Keratinocyte (primary cell): Measurements from ENCODE around the gene CCDC34. TPM values are rescaled to one million over a fixed set of nuclear protein-coding genes. Genes with fewer than 3 reads are reported as not detected.

Source experiments
- DNase-seq: peaks from one replicate; pipeline ENCODE4 v3.0.0-alpha.2; 2011; ENCODE audit warnings: low read depth, missing footprints, low spot score
- FAIRE-seq: peaks from 2 replicates; lab custom pipeline; 2011; peaks lifted over from hg19 to GRCh38; lab: Jason Lieb, UNC
- H2AFZ ChIP-seq: 2 replicates; pipeline ENCODE4 v1.6.0; 2012; ENCODE audit warnings: low read length, control low read depth, inconsistent platforms; ENCODE audit not compliant: control insufficient read depth
- H3K27ac ChIP-seq: 2 replicates; pipeline ENCODE4 v1.5.1; 2011; ENCODE audit warnings: low read length; ENCODE audit not compliant: control insufficient read depth, insufficient read depth
- H3K27me3 ChIP-seq: 3 replicates; pipeline ENCODE4 v1.6.0; 2011; ENCODE audit warnings: low read length; ENCODE audit not compliant: control insufficient read depth, insufficient read depth; ENCODE audit errors: extremely low read depth
- H3K36me3 ChIP-seq, 2 experiments: 2 replicates in 1 of 2; 3 replicates in 1 of 2; pipeline ENCODE4 v1.5.1; 2011; ENCODE audit warnings: low read length in 2 of 2, mild to moderate bottlenecking in 1 of 2; ENCODE audit not compliant: control insufficient read depth in 2 of 2, insufficient read depth in 2 of 2; ENCODE audit errors: extremely low read depth in 1 of 2
- H3K4me1 ChIP-seq: 3 replicates; pipeline ENCODE4 v1.5.1; 2011; ENCODE audit warnings: low read length; ENCODE audit not compliant: control insufficient read depth, insufficient read depth; ENCODE audit errors: extremely low read depth
- H3K4me2 ChIP-seq: 3 replicates; pipeline ENCODE4 v1.6.0; 2011; ENCODE audit warnings: low read depth, low read length; ENCODE audit not compliant: control insufficient read depth, insufficient read depth; ENCODE audit errors: extremely low read depth
- H3K4me3 ChIP-seq, 3 experiments: fragments of 200-600 bp in 1 of 3; sonication (generic) in 1 of 3; 2 replicates in 2 of 3; 3 replicates in 1 of 3; pipeline ENCODE4 v1.5.1; 2011 to 2016; ENCODE audit warnings: low read length in 3 of 3, mild to moderate bottlenecking in 3 of 3, control low read depth in 2 of 3, inconsistent platforms in 1 of 3, low read depth in 1 of 3, mixed read lengths in 1 of 3, mixed run types in 1 of 3, moderate library complexity in 1 of 3; ENCODE audit not compliant: control insufficient read depth in 2 of 3, insufficient read depth in 2 of 3; ENCODE audit errors: extremely low read depth in 1 of 3
- H3K79me2 ChIP-seq: 2 replicates; pipeline ENCODE4 v1.6.0; 2012; ENCODE audit warnings: low read length; ENCODE audit not compliant: control insufficient read depth, insufficient read depth
- H3K9ac ChIP-seq: 3 replicates; pipeline ENCODE4 v1.6.0; 2011; ENCODE audit warnings: low read length; ENCODE audit not compliant: control insufficient read depth, insufficient read depth; ENCODE audit errors: extremely low read depth
- H3K9me1 ChIP-seq: 3 replicates; pipeline ENCODE4 v1.6.0; 2011; ENCODE audit warnings: low read length; ENCODE audit not compliant: control insufficient read depth, insufficient read depth; ENCODE audit errors: extremely low read depth
- H3K9me3 ChIP-seq: 2 replicates; pipeline ENCODE4 v1.5.1; 2012; ENCODE audit warnings: low read depth, low read length; ENCODE audit not compliant: control insufficient read depth
- H4K20me1 ChIP-seq: 3 replicates; pipeline ENCODE4 v1.6.0; 2011; ENCODE audit warnings: low read length; ENCODE audit not compliant: control insufficient read depth, insufficient read depth; ENCODE audit errors: extremely low read depth
- CTCF ChIP-seq, 3 experiments: IDR thresholded peaks in 1 of 3; conservative IDR thresholded peaks in 1 of 3; optimal IDR thresholded peaks in 1 of 3; 2 replicates in 2 of 3; 3 replicates in 1 of 3; pipeline versions ENCODE3 to v1.5.1; 2011; ENCODE audit warnings: low read length in 3 of 3, mild to moderate bottlenecking in 3 of 3, moderate library complexity in 2 of 3, control low read depth in 1 of 3, inconsistent platforms in 1 of 3; ENCODE audit not compliant: insufficient read depth in 2 of 3; ENCODE audit errors: extremely low read depth in 1 of 3
- EZH2 ChIP-seq: IDR thresholded peaks from one replicate; pipeline ENCODE4 v1.6.1; 2012; ENCODE audit warnings: inconsistent platforms, mild to moderate bottlenecking, low read length, moderate library complexity
- dilution Hi-C: fragments of 300-500 bp; cut with MboI; formaldehyde crosslinking; loops from one replicate; pipeline ENCODE4 v1.7.0; 2020; ENCODE audit warnings: low sequenced_read_pairs; ENCODE audit not compliant: extremely low pct_ligation_motif_present
- polyA plus RNA-seq, 5 experiments: library from polyadenylated mRNA; depleted of rRNA in 3 of 5; stranded (reverse) in 3 of 5; stranded (forward) in 1 of 5; unstranded in 1 of 5; fragments of >200 nt; gene quantifications; 1 replicate in 1 of 5; 2 replicates in 3 of 5; 3 replicates in 1 of 5; pipeline versions ENCODE4 v1.2.1 to v1.2.3, GENCODE V29; 2011 to 2012; ENCODE audit warnings: missing spikeins in 2 of 5, low read depth in 1 of 5, low replicate concordance in 1 of 5

Gene CCDC34
- polyA plus RNA-seq, 1 donor (not counting 4 experiments of a cell fraction or from before 2014, with no cell fraction given), result 4.2 TPM

- no peaks in the 10 kb centered on the region for H3K9me3 ChIP-seq
- peaks cover 0 to 5% of the 10 kb centered on the region in 2 experiments for H3K36me3 ChIP-seq
- H3K4me1 ChIP-seq, result peaks cover 20% of the 10 kb centered on the region
- DNase-seq (no peak), FAIRE-seq (no peak)
- no peak overlapping the region for H3K4me2 ChIP-seq
- no peak overlapping the region for H2AFZ ChIP-seq
- peaks cover 47% of the 10 kb centered on the region for H3K79me2 ChIP-seq
- no peak overlapping the region for H3K9ac ChIP-seq
- H3K27ac ChIP-seq, result no peak overlapping the region
- dilution Hi-C loops, result no loop called here
- H4K20me1 ChIP-seq, result no peaks in the 10 kb centered on the region
- H3K27me3 ChIP-seq, result no peaks in the 10 kb centered on the region
- no peaks in the 10 kb centered on the region for H3K9me1 ChIP-seq
- H3K4me3 ChIP-seq, result no peak overlapping the region
- no peak for TF ChIP-seq EZH2
- TF ChIP-seq CTCF (optimal IDR thresholded peaks at IDR 0.05 in 1 of 3, IDR thresholded peaks at IDR 0.05 in 1 of 3, conservative IDR thresholded peaks at IDR 0.05 in 1 of 3; ENCODE audit: extremely low read depth in 1 of 3, insufficient read depth in 2 of 3, low read length in 3 of 3), result no peak
These were observed 40.2 kb upstream of the CCDC34 start for GRCh38 chr11:27403195-27403594.

GRCh38 chr11:27402450-27402849 lies 39.4 kb upstream of the CCDC34 start:
- DNase-seq (no peak), FAIRE-seq (no peak)
- no peak overlapping the region for H3K4me2 ChIP-seq
- no peak overlapping the region for H2AFZ ChIP-seq
- H4K20me1 ChIP-seq, result no peaks in the 10 kb centered on the region
- dilution Hi-C loops, result no loop called here
- no peak for TF ChIP-seq CTCF (optimal IDR thresholded peaks at IDR 0.05 in 1 of 3, IDR thresholded peaks at IDR 0.05 in 1 of 3, conservative IDR thresholded peaks at IDR 0.05 in 1 of 3; ENCODE audit: extremely low read depth in 1 of 3, insufficient read depth in 2 of 3, low read length in 3 of 3)
- no peak for TF ChIP-seq EZH2
- no peaks in the 10 kb centered on the region for H3K27me3 ChIP-seq
- H3K4me1 ChIP-seq, result peaks cover 28% of the 10 kb centered on the region
- H3K9ac ChIP-seq, result no peak overlapping the region
- peaks cover 0 to 5% of the 10 kb centered on the region in 2 experiments for H3K36me3 ChIP-seq
- no peaks in the 10 kb centered on the region for H3K9me1 ChIP-seq
- peak overlapping the region; percentile 72 for H3K27ac ChIP-seq
- no peak overlapping the region for H3K4me3 ChIP-seq
- peaks cover 55% of the 10 kb centered on the region for H3K79me2 ChIP-seq
- no peaks in the 10 kb centered on the region for H3K9me3 ChIP-seq
